GM18511 (cell line): ENCODE measurements around the gene CD53.
"Not testable (repeated sequence)": the region's sequence is repeated elsewhere in the genome, so short reads cannot be mapped to it uniquely, and the experiment has no call there.

Experiments used
- ATAC-seq: cut with Tn5 transposase; IDR thresholded peaks from one replicate; pipeline ENCODE4 v1.9.1; 2021; ENCODE audit warnings: mild to moderate bottlenecking, moderate library complexity; ENCODE audit not compliant: unreplicated experiment

Gene CD53, protein sequence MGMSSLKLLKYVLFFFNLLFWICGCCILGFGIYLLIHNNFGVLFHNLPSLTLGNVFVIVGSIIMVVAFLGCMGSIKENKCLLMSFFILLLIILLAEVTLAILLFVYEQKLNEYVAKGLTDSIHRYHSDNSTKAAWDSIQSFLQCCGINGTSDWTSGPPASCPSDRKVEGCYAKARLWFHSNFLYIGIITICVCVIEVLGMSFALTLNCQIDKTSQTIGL

GRCh38 chr1:110872745-110873720 is at the start of gene CD53:
CD53 (plus strand) TSS chr1:110873148; CDS start chr1:110891409, 18,261 bp downstream.
- peak; percentile 58 for ATAC-seq

DNA sequence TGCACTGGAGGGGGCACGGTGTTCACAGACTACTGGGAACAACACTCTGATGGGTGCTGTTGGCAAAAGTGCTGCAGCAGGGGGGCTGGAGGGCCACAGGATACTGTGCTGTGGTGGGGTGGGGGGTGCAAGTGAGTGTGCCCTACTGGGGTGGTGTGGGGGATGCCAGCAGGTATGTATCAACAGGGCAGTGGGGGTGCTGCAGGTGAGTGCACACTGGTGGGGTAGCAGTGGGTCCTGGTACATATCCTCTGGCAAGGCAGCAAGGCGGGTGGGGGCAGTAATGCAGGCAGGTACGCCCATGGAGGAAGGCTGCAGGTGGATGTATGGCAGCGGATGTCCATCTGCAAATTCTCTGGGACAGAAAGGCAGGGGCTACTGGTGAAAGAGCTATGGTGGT is 48.8 kb upstream of the CD53 start:
- ATAC-seq = no peak

DNA sequence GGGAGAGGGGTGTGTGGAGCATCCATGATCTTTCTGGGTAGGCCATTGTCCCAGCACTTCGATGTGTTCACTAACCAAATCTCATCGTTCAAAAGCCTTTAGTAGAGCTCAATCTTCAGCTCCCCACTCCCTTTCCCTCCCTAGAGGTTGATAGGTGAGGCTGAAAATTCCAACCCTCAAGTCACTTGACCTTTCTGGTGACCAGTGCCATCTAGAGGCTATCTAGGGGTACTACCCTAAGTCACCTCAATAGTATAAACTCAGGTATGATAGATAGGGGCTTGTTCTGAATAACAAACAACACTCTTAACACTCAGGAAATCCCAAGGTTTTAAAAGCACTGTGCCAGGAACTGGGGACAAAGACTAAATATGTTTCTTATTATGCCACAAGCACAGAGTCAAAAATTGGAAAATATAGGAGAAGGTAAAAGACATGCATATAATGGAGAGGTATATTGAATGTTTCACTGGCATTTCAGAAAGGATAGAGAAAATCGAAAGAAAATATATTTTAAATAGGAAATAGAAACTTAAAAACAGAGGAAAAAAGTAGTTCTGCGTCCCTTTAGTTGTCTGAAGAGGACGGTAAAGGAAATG is 42.9 kb upstream of the CD53 start:
- ATAC-seq = peak; percentile 72

- ATAC-seq = not testable (repeated sequence)
Observed at GRCh38 chr1:110833779-110834178, 39.2 kb upstream of the CD53 start.

GRCh38 chr1:110846861-110847260 is 26.1 kb upstream of the CD53 start:
- no peak for ATAC-seq

- no peak for ATAC-seq
Observed at GRCh38 chr1:110850145-110850544, 22.8 kb upstream of the CD53 start.

DNA sequence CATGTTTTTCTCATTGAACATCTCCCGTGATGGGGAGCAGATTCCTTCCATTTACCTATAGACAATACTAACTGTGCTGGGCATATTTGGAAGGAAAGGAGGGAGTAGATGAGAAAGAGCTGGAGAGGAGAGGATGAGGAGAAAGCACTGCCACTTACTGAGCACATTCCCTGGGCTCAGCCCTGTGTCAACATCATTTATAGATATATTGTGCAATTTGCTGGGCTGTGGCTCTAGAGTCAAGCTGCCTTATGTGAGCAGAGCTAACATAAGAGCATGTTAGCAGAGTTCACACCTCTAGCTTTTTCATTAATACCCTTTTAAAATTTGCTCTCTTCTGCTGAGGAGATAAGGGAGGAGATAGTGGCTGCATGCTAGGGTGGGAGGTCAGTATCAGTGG is 22.3 kb upstream of the CD53 start:
- ATAC-seq = no peak

GRCh38 chr1:110853135-110853534 is 19.8 kb upstream of the CD53 start:
- no peak for ATAC-seq

GRCh38 chr1:110856410-110856809 is 16.5 kb upstream of the CD53 start:
- ATAC-seq = no peak

DNA sequence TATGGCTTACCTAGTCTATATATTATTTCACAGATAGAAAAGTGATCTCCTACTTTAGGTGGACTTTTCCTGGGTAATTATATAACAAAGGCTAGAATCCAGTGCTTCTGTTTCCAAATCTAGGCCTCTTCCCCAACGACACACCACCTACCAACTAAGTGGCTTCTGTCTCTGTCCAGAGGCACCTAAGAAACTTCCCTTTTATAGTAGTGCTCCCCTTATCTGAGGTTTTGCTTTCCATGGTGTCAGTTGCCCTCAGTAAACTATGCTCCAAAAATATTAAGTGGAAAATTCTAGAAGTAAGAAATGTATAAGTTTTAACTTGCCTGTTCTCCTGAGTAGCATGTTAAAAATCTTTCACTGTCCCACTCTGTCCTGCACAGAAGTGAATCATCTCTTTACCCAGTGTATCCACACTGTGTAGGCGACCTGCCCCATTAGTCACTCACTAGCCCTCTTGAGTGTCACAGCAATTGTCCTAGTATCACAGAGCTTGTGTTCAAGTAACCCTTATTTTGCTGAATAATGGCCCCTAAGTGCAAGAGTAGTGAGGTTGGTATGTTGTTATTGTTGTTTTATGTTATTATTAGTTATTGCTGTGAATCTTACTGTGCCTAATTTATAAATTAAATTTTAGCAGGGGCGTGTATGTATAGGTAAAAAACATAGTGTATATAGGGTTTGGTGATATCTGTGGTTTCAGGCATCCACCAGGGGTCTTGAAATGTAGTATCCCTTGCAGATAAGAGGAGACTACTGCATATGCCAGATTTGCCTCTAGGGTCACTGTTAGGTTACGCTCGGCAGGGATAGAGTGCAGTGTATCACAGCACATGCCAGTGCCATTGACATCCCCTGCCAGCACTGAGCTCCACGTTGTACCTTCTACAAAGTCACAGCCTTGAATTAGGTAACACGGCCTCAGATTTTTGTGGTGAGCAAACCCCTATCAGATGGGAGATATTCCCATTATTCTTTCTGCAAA is 14.7 kb upstream of the CD53 start:
- ATAC-seq = no peak

GRCh38 chr1:110859062-110859461 is 13.9 kb upstream of the CD53 start:
- no peak for ATAC-seq

DNA sequence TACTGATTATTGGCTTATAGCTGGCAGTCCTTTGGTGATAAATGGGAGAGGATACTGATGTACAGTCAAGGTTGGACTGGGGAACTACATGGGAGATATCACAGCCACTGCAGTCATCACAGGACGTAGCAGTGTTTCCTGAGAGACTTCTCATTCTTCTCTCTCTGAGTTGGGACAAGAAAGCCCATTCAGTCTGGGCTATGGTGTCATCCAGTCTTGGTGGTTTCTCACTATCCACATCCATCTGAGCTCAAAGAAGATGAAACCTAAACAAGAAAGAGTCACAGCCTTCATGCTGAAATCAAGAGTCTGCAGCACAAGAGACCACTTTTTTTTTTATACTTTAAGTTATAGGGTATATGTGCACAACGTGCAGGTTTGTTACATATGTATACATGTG is 12.8 kb upstream of the CD53 start:
- no peak for ATAC-seq

GRCh38 chr1:110860620-110861019 is 12.3 kb upstream of the CD53 start:
- not testable (repeated sequence) for ATAC-seq

DNA sequence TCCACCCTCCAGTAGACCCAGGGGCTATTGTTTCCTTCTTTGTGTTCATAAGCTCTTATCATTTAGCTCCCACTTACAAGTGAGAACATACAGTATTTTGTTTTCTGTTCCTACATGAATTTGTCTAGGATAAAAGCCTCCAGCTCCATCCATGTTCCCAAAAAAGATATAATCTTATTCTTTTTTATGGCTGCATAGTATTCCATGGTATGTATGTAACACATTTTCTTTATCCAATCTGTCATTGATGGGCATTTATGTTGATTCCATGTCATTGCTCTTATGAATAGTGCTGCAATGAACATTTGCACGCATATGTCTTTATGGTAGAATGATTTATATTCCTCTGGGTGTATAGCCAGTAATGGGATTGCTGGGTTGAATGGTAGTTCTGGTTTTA is 11.0 kb upstream of the CD53 start:
- not testable (repeated sequence) for ATAC-seq

DNA sequence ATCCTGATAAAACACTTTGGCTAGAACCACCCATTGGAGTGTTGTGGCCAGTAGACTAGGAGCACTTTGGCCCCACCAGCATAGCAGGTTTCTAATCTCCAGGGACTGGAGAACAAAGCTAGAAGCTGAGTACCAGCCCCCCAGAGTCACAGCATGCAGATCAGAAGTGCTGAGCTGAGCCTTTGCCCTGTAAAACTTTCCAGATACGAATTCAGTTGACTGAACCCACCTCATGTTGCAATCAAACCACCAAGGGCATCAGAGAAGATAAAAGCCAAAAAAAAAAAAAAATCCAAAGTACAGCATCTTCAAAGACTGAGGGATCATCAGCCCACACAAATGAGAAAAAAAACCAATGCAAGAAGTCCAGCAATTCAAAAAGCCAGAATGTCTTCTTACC is 8.7 kb upstream of the CD53 start:
- no peak for ATAC-seq

- no peak for ATAC-seq
Observed at GRCh38 chr1:110870721-110871388, 2.1 kb upstream of the CD53 start.

GRCh38 chr1:110872366-110872744 is 593 bp upstream of the CD53 start:
- ATAC-seq = peak; percentile 53

DNA sequence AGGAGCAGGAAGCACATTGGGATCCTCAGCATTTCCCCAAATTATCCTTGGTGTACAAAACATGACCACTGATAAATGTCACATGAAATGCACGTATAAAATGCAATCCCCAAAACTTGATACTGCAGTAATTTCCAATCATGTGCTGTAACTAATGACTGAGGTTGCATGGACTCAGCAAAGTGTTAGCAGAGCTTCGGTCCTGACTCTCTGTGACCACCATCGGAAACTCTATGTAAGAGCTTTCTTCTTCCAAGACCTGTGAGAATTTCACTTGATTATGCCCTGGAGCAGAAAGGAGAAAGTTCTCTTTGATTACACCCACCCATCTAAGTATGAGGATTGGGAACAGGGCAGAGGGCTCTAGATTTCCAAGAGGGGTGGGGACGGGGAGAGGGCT is 908 bp downstream of the CD53 start:
- ATAC-seq = no peak

DNA sequence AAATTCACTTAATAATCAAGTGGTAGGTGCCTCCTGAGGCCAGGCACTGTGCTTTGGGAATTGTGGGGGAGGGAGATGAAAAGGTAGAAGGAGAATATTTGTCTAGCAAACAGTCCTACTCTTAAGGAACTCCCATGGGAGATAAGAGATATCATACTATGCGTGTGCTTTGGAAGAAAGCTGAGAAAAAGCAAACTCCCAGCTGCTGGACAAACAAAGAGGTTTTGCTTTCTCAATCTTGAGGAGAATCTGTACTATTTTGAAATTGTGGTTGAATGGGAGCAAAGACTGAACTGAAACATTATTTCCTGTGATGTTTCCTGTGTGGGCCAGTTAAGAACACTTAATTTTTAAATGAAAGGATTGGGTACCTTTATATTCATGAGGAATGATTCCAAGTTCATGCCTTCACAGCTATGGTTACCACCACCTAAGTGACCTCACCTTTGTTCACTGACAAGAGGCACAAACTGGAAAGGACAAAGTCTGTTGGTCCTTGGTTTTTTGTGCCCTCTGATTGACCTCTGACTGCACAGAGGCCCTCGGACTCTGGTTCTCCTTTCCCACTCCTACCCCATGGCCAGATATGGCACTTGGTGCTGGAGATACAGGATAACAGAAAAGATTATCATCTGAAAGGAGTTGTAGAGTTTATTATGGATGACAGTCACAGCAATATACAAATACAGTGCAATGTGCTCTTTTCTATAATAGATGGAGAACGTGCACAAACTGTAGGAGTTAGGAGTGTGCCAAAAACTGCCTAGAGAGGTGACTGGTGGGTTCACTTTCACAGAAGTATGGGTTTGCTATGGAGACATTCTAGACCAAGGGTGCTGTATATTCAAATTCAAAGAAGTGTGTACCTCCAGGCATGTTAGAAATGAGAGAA is 1.6 kb downstream of the CD53 start:
- ATAC-seq = no peak
